GM12801 (cell line): ENCODE results near the gene CCDC148.

Experiments used
- TF ChIP-seq, protein P1 (sequence below): IDR thresholded peaks from one replicate; pipeline ENCODE4 v1.5.1; 2011; ENCODE audit warnings: control low read depth; ENCODE audit not compliant: insufficient read length; ENCODE audit errors: extremely low read depth

CCDC148 gene

GRCh38 chr2:158359846-158360245, 96.7 kb downstream of the CCDC148 start:
- TF ChIP-seq, protein P1, sequence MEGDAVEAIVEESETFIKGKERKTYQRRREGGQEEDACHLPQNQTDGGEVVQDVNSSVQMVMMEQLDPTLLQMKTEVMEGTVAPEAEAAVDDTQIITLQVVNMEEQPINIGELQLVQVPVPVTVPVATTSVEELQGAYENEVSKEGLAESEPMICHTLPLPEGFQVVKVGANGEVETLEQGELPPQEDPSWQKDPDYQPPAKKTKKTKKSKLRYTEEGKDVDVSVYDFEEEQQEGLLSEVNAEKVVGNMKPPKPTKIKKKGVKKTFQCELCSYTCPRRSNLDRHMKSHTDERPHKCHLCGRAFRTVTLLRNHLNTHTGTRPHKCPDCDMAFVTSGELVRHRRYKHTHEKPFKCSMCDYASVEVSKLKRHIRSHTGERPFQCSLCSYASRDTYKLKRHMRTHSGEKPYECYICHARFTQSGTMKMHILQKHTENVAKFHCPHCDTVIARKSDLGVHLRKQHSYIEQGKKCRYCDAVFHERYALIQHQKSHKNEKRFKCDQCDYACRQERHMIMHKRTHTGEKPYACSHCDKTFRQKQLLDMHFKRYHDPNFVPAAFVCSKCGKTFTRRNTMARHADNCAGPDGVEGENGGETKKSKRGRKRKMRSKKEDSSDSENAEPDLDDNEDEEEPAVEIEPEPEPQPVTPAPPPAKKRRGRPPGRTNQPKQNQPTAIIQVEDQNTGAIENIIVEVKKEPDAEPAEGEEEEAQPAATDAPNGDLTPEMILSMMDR, result no peak

DNA sequence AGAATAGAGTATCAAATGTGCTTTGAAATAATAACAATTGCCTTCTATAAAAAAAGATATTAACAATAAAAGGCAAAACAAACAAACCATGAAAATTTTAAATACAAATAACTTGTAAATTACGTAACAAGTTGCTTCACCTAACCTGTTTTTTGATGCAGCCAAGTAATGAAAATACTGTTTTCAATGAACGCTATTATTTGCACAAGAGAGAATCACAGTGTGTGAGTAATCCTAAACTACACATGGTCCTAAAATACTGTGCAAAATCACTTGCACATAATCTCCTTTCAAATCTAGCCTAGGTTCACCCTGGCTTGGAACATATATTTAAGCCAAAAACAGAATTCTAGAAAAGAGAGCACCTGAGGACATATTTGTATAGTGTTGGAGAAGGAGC, 98.9 kb downstream of the CCDC148 start:
- TF ChIP-seq, protein P1, result no peak

- TF ChIP-seq, protein P1, result no peak
These were observed 99.4 kb downstream of the CCDC148 start for GRCh38 chr2:158357122-158357521.

GRCh38 chr2:158346032-158346431, 110.5 kb downstream of the CCDC148 start:
- TF ChIP-seq, protein P1, result no peak

- TF ChIP-seq, protein P1, result no peak
These were observed 117.0 kb downstream of the CCDC148 start for GRCh38 chr2:158339513-158339912.

GRCh38 chr2:158337018-158337417, 119.5 kb downstream of the CCDC148 start:
- TF ChIP-seq, protein P1, result no peak

DNA sequence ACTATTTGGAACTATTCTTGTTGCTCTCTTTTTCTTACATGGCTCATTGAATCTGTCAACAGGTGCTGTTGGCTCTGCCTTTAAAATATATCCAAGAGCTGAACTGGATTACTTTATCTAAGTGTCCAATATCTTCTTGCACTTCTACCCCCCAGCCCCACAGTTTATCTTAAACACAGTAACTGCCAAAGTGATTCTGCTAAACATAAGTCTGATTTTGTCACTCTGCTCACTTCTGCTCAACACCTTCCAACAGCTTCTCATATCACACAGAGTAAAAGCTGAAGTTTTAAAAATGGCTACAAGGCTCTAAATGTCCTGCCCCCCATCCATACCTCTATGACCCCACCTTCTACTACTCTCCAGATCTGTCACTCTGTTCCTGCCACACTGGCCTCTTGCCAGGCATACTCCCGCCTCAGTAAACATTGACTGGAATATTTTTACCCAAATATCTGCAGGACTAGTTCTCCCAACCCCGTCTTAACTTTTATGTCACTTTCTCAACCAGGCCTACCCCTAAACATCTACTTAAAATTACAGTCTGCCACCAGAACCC, 130.7 kb downstream of the CCDC148 start:
- TF ChIP-seq, protein P1, result no peak
